AG09309 (cell line): ENCODE data around the gene HSDL2.

Experiments used
- DNase-seq: peaks from one replicate; pipeline ENCODE4 v3.0.0-alpha.2; 2010; ENCODE audit warnings: low read depth
- H3K4me3 ChIP-seq: 2 replicates; pipeline ENCODE4 v1.5.1; 2011; ENCODE audit warnings: mild to moderate bottlenecking, low read depth, low read length, moderate library complexity; ENCODE audit not compliant: control insufficient read depth
- CTCF ChIP-seq: IDR thresholded peaks from 2 replicates; pipeline ENCODE4 v1.5.1; 2011; ENCODE audit warnings: mild to moderate bottlenecking, low read depth, low read length, inconsistent platforms; ENCODE audit not compliant: insufficient read depth, control insufficient read depth; ENCODE audit errors: missing control alignments

HSDL2 gene

GRCh38 chr9:112396416-112396815 lies 16.5 kb downstream of the HSDL2 start:
- H3K4me3 ChIP-seq, result no peak overlapping the region
- no peak for TF ChIP-seq CTCF
- no peak for DNase-seq

- no peak for TF ChIP-seq CTCF
- H3K4me3 ChIP-seq, result no peak overlapping the region
- no peak for DNase-seq
These were observed 17.0 kb downstream of the HSDL2 start for GRCh38 chr9:112396872-112397271.

GRCh38 chr9:112401175-112401815 lies 21.4 kb downstream of the HSDL2 start:
- no peak overlapping the region for H3K4me3 ChIP-seq
- TF ChIP-seq CTCF, result no peak
- no peak for DNase-seq

GRCh38 chr9:112403614-112404201 lies 23.8 kb downstream of the HSDL2 start:
- no peak for DNase-seq
- TF ChIP-seq CTCF, result no peak
- no peak overlapping the region for H3K4me3 ChIP-seq

- H3K4me3 ChIP-seq, result no peak overlapping the region
- no peak for TF ChIP-seq CTCF
- no peak for DNase-seq
These were observed 24.6 kb downstream of the HSDL2 start for GRCh38 chr9:112404508-112404932.

GRCh38 chr9:112408275-112408674 lies 28.4 kb downstream of the HSDL2 start:
- no peak for DNase-seq
- no peak for TF ChIP-seq CTCF
- no peak overlapping the region for H3K4me3 ChIP-seq
